ENCODE results near the gene PPL.

PPL gene

GRCh38 chr16:4883501-4883900 is 53.4 kb downstream of the PPL start:
- no peak for DNase-seq

GRCh38 chr16:4882633-4883285 is 54.2 kb downstream of the PPL start:
- DNase-seq, result no peak

GRCh38 chr16:4882000-4882632 is 54.8 kb downstream of the PPL start:
- no peak for DNase-seq

GRCh38 chr16:4880006-4880580 is 56.9 kb downstream of the PPL start:
- no peak for DNase-seq

- no peak for DNase-seq
These were observed 57.9 kb downstream of the PPL start for GRCh38 chr16:4879049-4879448.

GRCh38 chr16:4877380-4877685 is 59.6 kb downstream of the PPL start:
- DNase-seq, result no peak

GRCh38 chr16:4876646-4877379 is 60.1 kb downstream of the PPL start:
- no peak for DNase-seq

GRCh38 chr16:4874666-4875065 is 62.3 kb downstream of the PPL start:
- no peak for DNase-seq

GRCh38 chr16:4873091-4873490 is 63.9 kb downstream of the PPL start:
- DNase-seq, result no peak

GRCh38 chr16:4871071-4871470 is 65.9 kb downstream of the PPL start:
- DNase-seq, result no peak

GRCh38 chr16:4870138-4870671 is 66.7 kb downstream of the PPL start:
- no peak for DNase-seq

GRCh38 chr16:4869147-4869805 is 67.7 kb downstream of the PPL start:
- no peak for DNase-seq

GRCh38 chr16:4868535-4868934 is 68.4 kb downstream of the PPL start:
- DNase-seq, result no peak

- no peak for DNase-seq
These were observed 68.9 kb downstream of the PPL start for GRCh38 chr16:4868026-4868425.

GRCh38 chr16:4866586-4866985 is 70.4 kb downstream of the PPL start:
- DNase-seq, result no peak

- no peak for DNase-seq
These were observed 71.6 kb downstream of the PPL start for GRCh38 chr16:4865231-4865860.

- DNase-seq, result no peak
These were observed 72.2 kb downstream of the PPL start for GRCh38 chr16:4864728-4865127.

- DNase-seq, result no peak
These were observed 74.3 kb downstream of the PPL start for GRCh38 chr16:4862639-4863038.

- no peak for DNase-seq
These were observed 76.1 kb downstream of the PPL start for GRCh38 chr16:4860727-4861342.

GRCh38 chr16:4859900-4860255 is 77.1 kb downstream of the PPL start:
- DNase-seq, result no peak

- DNase-seq, result no peak
These were observed 77.6 kb downstream of the PPL start for GRCh38 chr16:4859190-4859899.

- DNase-seq, result no peak
These were observed 81.1 kb downstream of the PPL start for GRCh38 chr16:4855804-4856203.

Data from NCI-H510A (cell line).